ENCODE results near the gene TREM1. TPM values are rescaled to one million over a fixed set of nuclear protein-coding genes. Genes with fewer than 3 reads are reported as not detected.

The TREM1 gene
- total and polyA plus RNA-seq, 2 donors (not counting 3 experiments of a cell fraction or from before 2014, with no cell fraction given): not detected

- no peaks in the 10 kb centered on the region for H3K79me2 ChIP-seq (ENCODE audit: control insufficient read depth, insufficient read depth, low read length)
- intact Hi-C loops (cut with micrococcal nuclease): no loop called here
- POLR2A ChIA-PET: no interaction called here
- CTCF ChIA-PET: interaction anchor here (1.0 kb wide), 1 partner anchor 10 kb away, joined by 4 read pairs; no protein-coding TSS in a partner anchor
- no peak overlapping the region for H3K4me2 ChIP-seq (ENCODE audit: insufficient read depth, low read length)
- no peaks in the 10 kb centered on the region for H3K36me3 ChIP-seq (ENCODE audit: control insufficient read depth in 2 of 2, extremely low read depth in 1 of 2, insufficient read depth in 2 of 2, low read length in 2 of 2)
- H4K20me1 ChIP-seq (replicated peaks; ENCODE audit: control insufficient read depth, extremely low read depth, insufficient read depth, low read length): no peaks in the 10 kb centered on the region
- TF ChIP-seq MAX (IDR thresholded peaks at IDR 0.05; ENCODE audit: insufficient read depth, insufficient read length) (no peak), POLR2A (IDR thresholded peaks at IDR 0.05; ENCODE audit: low read depth, low read length) (no peak), JUN (IDR thresholded peaks at IDR 0.05; ENCODE audit: borderline replicate concordance, insufficient read depth, insufficient read length, low read depth) (no peak), POLR2AphosphoS5 (IDR thresholded peaks at IDR 0.05; ENCODE audit: insufficient read depth, low read depth, low read length) (no peak), EZH2 (IDR thresholded peaks at IDR 0.05; ENCODE audit: borderline replicate concordance, low read depth, low read length, severe bottlenecking) (no peak)
- no peaks in the 10 kb centered on the region for H3K9me1 ChIP-seq (replicated peaks; ENCODE audit: control insufficient read depth, extremely low read depth, insufficient read depth, low read length)
- DNase-seq (ENCODE audit: low read depth, low spot score) (no peak), FAIRE-seq (no peak)
- H3K4me1 ChIP-seq (ENCODE audit: control insufficient read depth, extremely low read depth, insufficient read depth, low read length): no peaks in the 10 kb centered on the region
- H3K27ac ChIP-seq (ENCODE audit: insufficient read depth, low read depth, low read length): no peak overlapping the region
- H3K4me3 ChIP-seq (replicated peaks in 1 of 3; ENCODE audit: insufficient read depth in 1 of 3, low read depth in 1 of 3, low read length in 3 of 3): no peak overlapping the region
- no TSS peak for BruUV-seq (replicated peaks)
- no peaks in the 10 kb centered on the region for H3K9me3 ChIP-seq (replicated peaks; ENCODE audit: control insufficient read depth, insufficient read depth, low read length)
- dilution Hi-C loops (cut with MboI; ENCODE audit: extremely low pct_ligation_motif_present, low sequenced_read_pairs): no loop called here
- H3K27me3 ChIP-seq (ENCODE audit: control insufficient read depth in 2 of 2, insufficient read depth in 2 of 2, low read length in 2 of 2): peaks cover 3 to 7% of the 10 kb centered on the region in 2 experiments
- H3K9ac ChIP-seq (replicated peaks; ENCODE audit: extremely low read depth, insufficient read depth, low read length): no peak overlapping the region
- H2AFZ ChIP-seq (ENCODE audit: low read depth, low read length): no peak overlapping the region
Measured at GRCh38 chr6:41288754-41289129, 2.3 kb upstream of the TREM1 start.

- H3K79me2 ChIP-seq (ENCODE audit: control insufficient read depth, insufficient read depth, low read length): no peaks in the 10 kb centered on the region
- no peaks in the 10 kb centered on the region for H3K4me1 ChIP-seq (ENCODE audit: control insufficient read depth, extremely low read depth, insufficient read depth, low read length)
- H3K4me2 ChIP-seq (ENCODE audit: insufficient read depth, low read length): no peak overlapping the region
- TF ChIP-seq MYC (IDR thresholded peaks at IDR 0.05; ENCODE audit: low read depth, low read length): no peak
- TF ChIP-seq GATA2 (IDR thresholded peaks at IDR 0.05; ENCODE audit: insufficient read depth, insufficient read length, low read depth, low read length): no peak
- no peak for TF ChIP-seq JUN (IDR thresholded peaks at IDR 0.05; ENCODE audit: borderline replicate concordance, insufficient read depth, insufficient read length, low read depth)
- no peak for TF ChIP-seq MAX (IDR thresholded peaks at IDR 0.05; ENCODE audit: insufficient read depth, insufficient read length)
- no peak for TF ChIP-seq EZH2 (IDR thresholded peaks at IDR 0.05; ENCODE audit: borderline replicate concordance, low read depth, low read length, severe bottlenecking)
- no peak for TF ChIP-seq POLR2AphosphoS5 (IDR thresholded peaks at IDR 0.05; ENCODE audit: insufficient read depth, low read depth, low read length)
- TF ChIP-seq POLR2A (IDR thresholded peaks at IDR 0.05; ENCODE audit: low read depth, low read length): no peak
- TF ChIP-seq FOS (IDR thresholded peaks at IDR 0.05; ENCODE audit: borderline replicate concordance, insufficient read depth, low read length): no peak
- no peak for TF ChIP-seq CTCF (IDR thresholded peaks at IDR 0.05; ENCODE audit: extremely low read depth in 1 of 2, insufficient read depth in 1 of 2, low read depth in 1 of 2, low read length in 2 of 2)
- no peaks in the 10 kb centered on the region for H3K36me3 ChIP-seq (ENCODE audit: control insufficient read depth in 2 of 2, extremely low read depth in 1 of 2, insufficient read depth in 2 of 2, low read length in 2 of 2)
- ChIA-PET POLR2A (no interaction called here), CTCF (interaction anchor here (1.0 kb wide), 1 partner anchor 10 kb away, joined by 4 read pairs; no protein-coding TSS in a partner anchor)
- H4K20me1 ChIP-seq (replicated peaks; ENCODE audit: control insufficient read depth, extremely low read depth, insufficient read depth, low read length): no peaks in the 10 kb centered on the region
- no peak overlapping the region for H3K4me3 ChIP-seq (replicated peaks in 1 of 3; ENCODE audit: insufficient read depth in 1 of 3, low read depth in 1 of 3, low read length in 3 of 3)
- H3K27me3 ChIP-seq (ENCODE audit: control insufficient read depth in 2 of 2, insufficient read depth in 2 of 2, low read length in 2 of 2): peaks cover 3 to 7% of the 10 kb centered on the region in 2 experiments
- DNase-seq (ENCODE audit: low read depth, low spot score): no peak
- FAIRE-seq: no peak
- no peak overlapping the region for H2AFZ ChIP-seq (ENCODE audit: low read depth, low read length)
- no peaks in the 10 kb centered on the region for H3K9me3 ChIP-seq (replicated peaks; ENCODE audit: control insufficient read depth, insufficient read depth, low read length)
- H3K27ac ChIP-seq (ENCODE audit: insufficient read depth, low read depth, low read length): no peak overlapping the region
- no peaks in the 10 kb centered on the region for H3K9me1 ChIP-seq (replicated peaks; ENCODE audit: control insufficient read depth, extremely low read depth, insufficient read depth, low read length)
- dilution Hi-C loops (cut with MboI; ENCODE audit: extremely low pct_ligation_motif_present, low sequenced_read_pairs): no loop called here
- BruUV-seq (replicated peaks): no TSS peak
- intact Hi-C loops (cut with micrococcal nuclease): no loop called here
- no peak overlapping the region for H3K9ac ChIP-seq (replicated peaks; ENCODE audit: extremely low read depth, insufficient read depth, low read length)
Measured at GRCh38 chr6:41288030-41288753, 1.7 kb upstream of the TREM1 start.

Measured in endothelial cell of umbilical vein (primary cell).